HG03139 (cell line): Measurements from ENCODE around the gene ACTL8.

Experiments used
- ATAC-seq: cut with Tn5 transposase; IDR thresholded peaks from one replicate; pipeline ENCODE4 v1.9.1; 2021; ENCODE audit not compliant: unreplicated experiment

ACTL8 gene

DNA sequence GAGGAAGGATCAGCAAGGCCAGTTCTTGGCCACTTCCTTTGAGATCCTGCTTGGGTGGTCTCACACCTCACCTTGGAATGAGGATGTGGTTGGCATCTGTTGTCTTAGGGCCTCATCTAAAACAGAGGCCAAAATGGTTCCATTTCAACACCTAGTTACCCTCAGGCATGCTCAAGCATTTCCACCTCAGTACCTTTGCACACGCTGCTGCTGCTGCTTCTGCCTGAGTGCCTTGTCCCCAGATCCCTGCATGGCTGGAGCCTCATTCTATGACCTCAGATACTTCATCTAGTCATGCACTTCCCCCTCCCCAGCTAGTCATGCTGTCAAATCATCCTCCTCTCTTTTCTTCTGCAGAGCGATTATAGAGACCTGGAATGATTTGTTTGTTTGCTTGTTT is 86.8 kb downstream of the ACTL8 start:
- no peak for ATAC-seq

DNA sequence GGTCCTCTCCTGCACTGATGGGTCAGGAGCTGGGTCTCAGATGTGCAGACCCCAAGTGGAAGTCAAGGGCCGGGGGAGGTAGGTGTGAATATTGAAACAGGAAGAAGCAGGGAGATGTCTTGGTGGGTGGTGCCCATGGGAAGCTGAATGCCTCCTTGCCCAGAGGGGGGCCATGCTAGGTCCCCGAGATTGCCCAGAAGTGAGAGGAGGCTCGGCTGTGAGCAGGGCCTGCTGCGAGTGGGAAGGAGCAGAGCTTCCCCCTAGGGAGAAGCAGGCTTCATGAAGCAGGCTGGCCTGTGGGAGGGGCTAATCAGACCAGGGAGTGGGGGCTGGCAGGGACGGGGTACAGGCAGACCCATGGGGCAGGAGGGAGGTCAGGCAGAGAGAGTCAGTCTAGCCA is 87.6 kb downstream of the ACTL8 start:
- no peak for ATAC-seq

DNA sequence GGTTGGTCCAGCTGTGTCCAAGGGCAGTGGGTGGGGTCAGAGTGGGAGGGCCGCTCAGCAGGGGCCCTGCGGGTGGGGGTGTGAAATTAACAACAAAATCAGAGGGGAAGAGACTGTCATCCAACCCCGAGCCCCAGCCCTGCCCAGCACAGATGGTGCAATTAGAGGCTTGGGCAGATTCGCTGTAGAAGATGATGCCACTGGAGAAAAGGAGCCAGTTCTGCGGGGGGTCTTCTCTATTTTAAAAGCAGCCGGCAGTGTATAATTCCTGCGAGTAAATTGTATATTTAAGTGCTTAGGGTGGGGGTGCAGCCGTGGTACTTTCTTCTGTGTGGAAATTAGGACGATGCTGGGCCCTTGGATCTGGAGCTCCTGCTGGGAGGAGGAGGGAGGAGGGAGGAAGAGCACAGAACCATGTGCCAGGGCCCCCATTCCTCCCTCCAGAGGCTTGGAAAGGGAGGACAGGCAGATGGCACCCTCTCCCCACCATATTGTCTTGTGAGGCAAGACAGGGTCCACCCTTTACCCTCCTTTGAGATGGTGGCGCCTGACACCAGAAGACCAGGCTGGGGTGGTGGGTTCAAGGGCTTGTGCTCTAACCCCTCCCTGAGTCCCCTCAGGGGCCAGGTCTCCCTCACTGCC is 89.2 kb downstream of the ACTL8 start:
- ATAC-seq: no peak

DNA sequence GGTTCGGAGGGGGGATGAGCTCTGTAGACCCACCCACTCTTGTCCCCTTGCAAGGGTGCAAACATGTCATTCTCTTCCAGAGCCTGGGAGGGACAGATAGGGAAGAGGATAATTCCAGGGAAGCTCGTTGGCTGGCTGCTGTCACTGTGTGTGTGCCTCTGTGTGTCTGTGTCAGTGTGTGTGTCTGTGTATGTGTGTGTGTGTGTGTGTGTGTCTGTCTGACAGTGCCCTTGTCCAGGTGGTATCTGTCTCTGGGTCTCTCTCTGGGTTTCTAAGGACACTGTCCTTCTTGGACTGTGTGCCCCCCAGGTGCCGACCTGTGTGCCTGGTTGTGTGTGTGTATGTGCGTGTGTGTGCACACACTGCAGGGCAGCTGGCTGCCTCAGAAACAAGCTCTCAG is 90.5 kb downstream of the ACTL8 start:
- ATAC-seq: no peak

DNA sequence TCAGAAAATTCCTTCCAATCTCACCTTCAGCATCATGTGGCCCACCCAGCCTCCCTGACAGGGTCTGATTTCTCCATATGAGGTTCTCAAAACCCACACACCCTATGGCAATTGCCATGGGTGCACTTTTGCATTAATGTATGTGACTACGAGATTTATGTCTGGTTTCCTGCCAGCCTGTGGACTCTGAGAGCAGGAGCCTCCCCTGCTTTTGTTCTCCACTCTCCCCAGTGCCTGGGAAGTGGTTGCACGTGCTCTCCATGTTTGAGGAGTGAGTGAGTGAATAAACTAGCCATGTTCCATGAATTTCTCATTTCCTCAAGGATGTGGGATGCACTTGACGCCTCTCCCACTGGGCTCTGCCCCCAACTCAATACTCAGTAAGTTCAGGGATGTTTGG is 91.2 kb downstream of the ACTL8 start:
- ATAC-seq: no peak

DNA sequence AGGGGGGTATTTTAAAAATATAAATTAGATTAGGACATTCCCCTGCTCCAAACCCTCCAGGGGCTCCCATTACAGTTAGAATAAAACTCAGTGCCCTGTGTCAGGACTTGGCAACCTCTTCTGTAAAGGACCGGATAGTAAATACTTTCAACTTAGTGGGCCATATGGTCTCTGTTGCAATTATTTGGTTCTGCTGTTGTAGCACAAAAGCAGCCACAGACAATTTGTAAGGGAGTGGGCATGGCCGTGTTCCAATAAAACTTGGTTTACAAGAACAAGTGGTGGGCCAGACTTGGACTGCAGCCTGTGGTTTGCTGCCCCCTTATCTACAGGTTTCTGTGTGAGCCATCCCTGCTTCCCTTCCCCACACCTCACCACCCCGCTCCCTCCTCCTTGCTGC is 92.0 kb downstream of the ACTL8 start:
- no peak for ATAC-seq

DNA sequence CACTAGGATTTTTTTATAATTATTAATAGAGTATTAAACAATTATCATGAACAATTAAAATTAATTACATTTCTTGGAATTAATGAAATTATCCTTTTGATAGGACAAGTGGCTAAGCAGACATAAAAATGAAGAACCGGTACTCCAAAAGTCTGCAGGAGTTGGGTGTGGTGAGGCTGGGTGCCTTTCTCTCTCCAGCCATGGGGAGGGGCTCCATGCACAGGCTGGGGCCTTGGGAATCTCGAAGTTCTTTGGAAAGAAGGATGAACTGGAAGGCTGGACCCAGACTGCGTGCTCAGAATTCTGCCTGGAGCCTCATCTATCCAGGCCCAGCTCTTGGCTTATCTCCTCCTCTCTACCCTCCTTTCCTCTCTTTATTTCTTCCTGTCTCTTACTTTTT is 94.1 kb downstream of the ACTL8 start:
- ATAC-seq: no peak

DNA sequence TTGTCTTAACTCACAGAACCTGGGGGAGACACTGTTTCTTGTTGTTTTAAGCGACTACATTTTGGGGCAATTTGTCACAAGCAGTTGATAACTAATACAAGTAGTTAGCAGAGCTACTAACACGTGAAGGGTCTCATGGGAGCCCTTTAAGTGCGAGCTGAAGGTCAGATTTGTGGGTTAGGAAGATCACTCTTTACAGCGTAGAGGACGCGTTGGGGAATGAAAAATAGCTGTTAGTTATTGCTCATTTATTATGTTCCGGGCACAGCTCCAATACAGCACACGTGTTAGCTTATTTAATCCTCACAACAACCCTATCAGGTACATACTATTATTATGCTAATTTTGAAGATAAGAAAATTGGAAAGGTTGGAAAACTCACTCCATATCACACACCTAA is 95.9 kb downstream of the ACTL8 start:
- no peak for ATAC-seq

DNA sequence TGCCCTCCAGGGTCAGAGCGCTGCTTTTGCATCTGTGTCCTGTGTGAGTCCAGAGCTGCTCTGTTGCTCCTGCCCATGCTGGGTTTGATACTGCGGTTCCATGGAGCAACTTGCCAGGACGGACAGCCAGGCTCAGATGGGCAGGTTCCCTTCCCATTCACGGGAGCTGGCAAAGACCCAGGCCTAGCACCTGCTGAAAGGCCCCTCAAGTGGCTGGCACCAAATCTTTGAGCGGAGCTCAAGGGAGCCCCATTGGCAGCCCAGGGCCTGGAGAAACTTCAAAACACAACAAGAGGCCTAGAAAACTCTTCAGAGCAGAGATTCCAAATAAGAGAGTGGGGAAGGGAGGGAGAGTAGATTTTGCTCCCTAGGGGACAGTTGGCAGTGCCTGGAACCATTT is 97.2 kb downstream of the ACTL8 start:
- ATAC-seq: no peak

DNA sequence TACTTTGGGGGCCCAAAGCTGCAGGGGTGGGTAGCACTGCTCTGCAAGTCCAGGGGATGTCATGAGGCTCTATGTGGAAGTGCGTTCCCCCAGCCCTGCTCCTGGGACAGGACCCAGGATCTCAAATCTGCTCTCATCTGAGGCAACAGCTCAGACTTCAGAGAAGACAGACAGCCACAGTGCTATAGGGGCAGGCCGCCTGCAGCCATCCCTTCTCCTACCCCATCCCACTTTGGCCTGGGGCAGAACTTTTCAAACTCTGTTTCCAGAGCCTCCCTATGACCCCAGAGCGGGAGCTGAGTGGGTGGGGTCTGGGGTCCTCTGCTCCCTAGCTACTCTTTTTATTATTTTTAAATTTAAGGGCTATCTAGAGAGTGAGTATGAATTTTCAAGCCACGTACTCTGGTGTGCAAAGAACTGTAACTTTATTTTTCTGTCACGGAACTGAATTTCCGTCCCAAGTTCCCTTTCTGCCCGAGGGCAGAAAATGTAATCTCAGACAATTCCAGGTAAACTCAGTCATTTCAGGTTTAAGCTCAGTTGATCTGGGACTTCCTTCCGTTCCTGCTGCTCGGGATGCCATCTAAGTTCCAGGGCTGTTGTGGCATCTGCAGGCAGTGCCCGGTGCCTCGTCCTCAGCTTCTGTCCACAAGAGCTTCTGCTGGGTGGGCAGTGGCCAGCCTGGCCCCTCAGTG is 98.3 kb downstream of the ACTL8 start:
- ATAC-seq: no peak

DNA sequence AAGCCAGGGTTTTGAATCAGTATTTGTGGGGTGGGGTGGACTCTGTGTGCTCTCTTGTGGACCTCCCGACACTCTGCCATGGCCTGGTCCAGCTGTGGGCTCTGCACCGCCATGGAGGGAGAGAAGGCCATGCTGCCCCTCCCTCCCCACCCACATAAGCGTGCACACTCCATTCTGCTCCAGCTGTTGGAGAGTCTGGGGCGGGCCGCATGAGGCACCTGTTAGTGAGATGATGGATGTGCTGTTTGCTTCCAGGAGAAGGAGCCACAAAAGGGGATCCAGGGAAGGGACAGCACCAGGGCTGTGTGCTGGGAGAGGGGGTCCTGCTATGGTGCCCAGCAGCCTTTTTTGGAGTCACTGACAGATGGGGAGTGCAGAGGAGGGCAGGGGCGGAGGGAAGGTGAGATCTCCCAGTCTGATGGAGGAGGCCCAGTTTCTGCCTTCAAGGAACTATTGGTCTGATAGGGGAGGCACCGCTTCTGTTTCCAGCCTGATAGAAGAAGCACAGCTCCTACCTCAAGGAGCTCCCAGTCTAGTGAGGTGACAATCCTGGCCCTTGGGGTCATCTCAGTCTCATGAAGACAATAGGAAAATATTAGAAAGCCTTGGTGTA is 101.5 kb downstream of the ACTL8 start:
- ATAC-seq: no peak

DNA sequence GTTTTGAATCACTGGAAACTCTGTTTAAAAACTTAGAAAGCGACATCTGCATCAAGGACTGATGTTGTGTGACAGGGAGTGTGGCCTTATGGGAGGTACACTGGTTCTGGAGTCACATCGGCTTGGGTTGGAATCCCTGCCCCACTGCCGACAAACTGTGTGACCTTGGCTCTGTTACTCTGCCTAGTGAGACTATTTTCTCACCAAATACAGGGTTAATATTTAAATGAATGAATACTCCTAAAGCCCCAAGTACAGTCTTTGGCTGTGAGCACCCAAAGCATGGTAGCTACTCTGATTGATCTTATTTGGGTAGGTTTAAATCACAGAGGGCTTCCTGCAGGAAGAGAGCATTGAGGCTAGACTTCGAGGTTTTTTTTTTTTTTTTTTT is 102.0 kb downstream of the ACTL8 start:
- ATAC-seq: no peak

DNA sequence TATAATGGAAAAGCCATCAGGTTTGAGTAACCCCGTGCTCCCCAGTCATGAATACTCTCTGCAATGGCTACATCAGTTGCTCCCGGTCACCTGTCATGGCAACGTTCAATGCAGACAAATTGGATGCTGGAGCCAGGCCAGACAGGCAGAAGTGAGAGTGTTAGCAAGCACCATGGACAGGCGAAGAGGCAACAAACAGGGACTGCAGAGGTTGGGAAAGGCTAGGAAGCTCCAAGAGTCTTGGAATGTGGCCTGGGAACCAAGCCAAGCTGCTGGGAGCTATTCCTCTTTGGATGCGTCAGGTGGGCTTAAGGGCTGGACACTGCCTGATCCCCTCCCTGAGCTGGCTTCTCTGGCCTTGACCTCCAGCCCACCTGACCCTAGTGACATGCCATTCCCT is 102.9 kb downstream of the ACTL8 start:
- no peak for ATAC-seq

DNA sequence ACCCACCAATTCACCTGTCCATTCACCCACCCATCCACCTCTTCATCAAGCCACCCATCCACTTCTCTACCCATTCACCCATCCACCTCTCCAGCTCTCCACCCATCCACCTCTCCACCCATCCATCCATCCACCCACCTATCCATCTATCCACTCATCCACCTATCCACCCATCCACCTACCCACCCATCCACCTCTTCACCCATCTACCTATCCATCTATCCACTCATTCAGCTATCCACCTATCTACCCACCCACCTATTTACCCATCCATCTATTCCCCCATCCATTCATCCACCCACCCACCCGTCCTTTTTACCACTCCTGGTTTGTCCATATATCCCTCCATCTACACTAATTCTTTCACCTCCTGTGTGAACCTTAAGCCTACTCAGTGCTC is 105.7 kb downstream of the ACTL8 start:
- ATAC-seq: no peak

DNA sequence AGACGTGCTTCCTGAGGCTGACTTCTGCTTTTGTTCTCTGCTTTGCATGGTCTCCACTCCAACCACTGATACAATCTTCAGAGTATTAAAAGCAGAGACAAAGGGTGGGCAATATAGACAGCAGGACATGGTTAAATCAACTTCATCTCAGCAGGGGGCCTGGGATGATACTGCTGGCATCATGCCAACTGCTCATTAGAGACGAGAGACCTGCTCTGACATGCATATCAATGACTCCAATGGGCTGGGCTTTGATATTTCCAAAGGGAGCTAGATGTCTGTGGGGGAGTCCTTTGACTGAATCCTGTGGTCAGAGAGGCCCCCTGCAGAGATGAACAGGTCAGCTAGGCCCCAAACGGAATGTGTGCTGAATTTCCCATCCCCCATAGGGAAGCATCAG is 106.6 kb downstream of the ACTL8 start:
- ATAC-seq: no peak

DNA sequence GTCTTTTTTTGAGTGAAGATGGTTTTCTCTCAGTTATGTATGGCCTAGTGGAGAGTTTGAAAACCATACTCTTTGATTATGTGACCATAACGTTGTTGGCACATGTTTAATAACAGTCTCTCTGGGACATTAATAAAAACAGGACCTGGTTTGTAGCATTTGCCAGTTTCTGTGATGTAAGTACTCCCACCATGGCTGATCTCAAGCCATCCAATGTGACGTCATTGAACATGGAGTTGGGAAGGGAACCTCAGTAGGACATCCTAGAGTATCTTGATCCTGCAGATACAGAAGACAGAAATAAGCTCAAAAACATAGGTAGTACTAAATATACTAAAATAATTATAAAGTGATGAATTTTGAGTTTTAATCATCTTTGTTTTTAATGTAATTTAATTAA is 107.0 kb downstream of the ACTL8 start:
- no peak for ATAC-seq

DNA sequence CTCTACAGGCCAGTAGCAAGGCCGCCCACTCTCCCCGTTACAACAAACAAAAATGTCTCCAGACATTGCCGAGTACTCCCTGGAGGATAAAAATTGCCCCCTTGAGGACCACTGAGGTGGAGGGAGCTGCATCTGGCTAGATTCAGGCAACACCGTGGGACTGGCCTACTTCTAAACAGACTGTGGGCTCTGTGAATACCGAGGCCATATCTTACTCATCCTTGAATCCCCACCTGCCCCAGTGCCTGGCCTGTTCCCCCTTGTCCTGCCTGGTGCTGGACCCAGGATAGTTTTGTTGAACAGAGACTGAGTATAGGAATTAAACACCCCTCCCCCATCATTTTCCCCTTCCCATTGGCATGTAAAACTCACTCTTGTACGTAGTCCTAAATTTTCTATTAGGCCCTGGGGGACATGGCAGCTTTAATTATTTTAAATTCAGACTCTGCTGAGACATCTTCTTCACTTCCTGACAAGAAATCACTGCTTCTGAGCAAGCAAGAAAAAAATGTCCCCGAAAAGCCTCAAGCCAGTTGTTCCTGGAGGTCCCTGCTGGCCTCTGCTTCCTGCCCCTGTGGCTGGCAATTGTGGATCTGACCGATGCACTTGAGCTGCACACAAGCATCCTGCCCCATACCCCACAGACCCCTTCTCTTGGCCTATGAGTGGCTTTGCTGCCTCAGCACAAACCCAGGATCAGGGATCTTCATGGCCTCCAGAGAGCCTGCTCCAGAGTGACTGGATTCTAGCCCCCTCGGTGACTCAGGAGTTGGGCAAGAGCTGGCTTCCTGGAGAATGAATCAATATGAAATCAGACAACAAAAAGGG is 111.0 kb downstream of the ACTL8 start:
- ATAC-seq: no peak

DNA sequence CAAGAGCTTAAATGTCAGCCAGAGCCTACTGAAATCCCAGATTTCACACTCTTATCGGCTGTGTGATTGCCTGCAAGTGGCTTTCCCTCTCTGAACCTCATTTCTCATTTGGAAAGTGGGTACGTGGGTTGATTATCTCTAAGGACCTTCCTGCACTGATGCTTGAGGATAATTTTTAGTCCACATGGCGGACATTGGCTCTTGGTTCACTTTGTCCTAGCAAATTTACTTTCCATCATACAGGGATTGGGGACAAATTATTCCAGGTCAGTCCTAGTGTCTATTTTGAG is 111.6 kb downstream of the ACTL8 start:
- no peak for ATAC-seq

DNA sequence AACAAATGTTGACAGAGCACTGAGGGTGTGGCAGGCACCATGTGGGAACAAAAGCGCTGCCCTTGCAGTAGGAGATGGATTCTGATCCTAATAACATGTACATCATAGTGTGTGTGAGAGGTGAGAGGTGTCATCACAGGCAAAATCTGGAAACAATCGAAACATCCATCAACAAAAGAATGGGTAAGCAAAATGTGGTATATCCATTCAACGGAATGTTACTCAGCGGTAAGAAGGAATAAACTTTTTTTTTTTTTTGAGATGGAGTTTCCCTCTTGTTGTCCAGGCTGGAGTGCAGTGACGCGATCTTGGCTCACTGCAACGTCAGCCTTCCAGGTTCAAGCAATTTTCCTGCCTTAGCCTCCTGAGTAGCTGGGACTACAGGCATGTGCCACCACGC is 112.3 kb downstream of the ACTL8 start:
- ATAC-seq: no peak

DNA sequence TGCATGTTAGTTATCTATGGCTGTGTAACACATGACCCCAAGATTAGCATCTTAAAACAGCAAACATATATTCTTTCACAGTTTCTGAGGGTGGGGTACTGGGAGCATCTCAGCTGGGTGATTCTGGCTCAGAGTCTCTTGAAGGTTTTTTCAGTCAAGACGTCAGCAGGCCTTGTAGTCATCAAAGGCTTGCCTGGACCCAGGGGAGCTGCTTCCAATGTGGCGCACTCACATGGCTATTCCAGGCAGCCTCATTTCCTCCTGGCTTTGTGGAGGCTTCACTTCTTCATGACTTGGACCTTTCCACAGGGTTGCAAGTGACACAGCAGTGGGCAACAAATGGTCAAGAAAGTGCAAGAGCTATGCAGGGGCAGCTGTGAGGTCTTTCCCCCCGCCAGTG is 114.7 kb downstream of the ACTL8 start:
- ATAC-seq: no peak

DNA sequence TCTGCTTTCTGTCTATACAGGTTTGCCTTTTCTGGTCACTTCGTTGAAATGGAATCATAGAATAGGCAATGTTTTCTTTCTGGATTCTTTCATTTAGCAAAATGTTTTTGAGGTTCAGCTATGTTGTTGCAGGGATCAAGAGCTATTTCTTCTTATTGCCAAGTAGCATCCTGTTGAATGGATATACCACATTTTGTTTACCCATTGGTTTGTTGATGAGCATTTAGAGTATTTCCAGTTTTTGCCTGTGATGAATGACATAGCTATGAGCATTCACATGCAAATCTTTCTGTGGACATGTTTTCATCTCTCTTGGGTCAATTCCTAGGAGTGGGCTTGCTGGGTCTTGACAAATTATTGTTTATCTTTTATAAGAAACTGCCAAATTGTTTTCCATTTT is 115.5 kb downstream of the ACTL8 start:
- no peak for ATAC-seq

DNA sequence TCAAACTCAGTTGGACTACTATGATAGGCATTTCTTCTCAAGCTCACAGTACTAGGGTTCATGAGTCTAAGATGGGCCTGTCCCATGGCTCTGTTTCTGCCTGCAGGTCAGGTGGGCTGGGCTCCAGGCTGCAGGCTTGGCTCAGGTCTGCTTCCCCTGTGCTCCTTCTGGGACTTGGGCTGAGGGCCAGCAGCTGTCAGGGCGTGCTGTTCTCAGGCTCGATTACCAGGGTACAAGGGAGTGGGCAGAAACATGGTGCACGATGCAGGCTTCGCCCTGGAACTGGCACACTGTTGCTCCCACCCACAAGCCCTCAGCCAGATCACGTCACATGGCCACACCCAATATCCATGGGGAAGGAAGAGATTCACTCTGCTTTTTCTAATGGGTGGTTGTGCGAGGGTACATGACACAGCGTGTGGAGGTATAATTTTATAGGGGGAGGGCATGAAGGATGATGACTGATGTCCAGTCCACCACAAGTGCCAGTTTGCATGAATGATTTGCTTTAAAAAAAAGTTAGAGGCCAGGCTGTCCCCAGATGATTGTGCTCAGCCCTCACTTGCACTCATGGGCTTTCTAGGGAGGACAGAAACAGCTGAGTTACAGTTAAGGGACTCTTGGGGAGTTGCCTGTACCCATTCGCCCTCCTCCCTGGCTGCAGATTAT is 118.0 kb downstream of the ACTL8 start:
- no peak for ATAC-seq
